ENCODE results near the gene ACAD11. TPM values are rescaled to one million over a fixed set of nuclear protein-coding genes. Genes with fewer than 3 reads are reported as not detected.

ACAD11 gene
- total RNA-seq, 1 experiment from 2014 or later, result 12.6 TPM

DNA sequence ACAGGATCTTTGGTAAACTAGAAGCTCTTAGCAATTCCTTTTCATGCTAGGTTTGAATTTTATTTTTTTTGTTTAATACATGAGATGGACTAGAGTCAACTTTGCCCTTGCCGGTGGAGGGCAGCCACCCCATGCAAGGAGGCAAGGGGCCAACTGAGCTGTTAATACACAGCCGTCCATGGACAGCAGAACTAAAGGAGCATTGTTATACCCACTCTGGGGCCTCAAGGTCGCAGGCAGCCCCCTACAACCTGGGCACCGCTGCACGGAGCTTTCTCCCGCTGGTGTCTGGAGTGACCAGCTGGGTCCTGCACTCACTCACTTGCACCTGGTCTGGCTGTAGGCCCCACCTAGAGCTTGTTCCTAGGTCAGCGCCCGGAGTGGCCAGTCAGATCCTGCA lies 110.4 kb downstream of the ACAD11 start:
- no peaks in the 10 kb centered on the region for H3K27me3 ChIP-seq (ENCODE audit: insufficient read depth, low read length)
- DNase-seq (ENCODE audit: low read depth, low spot score) (no peak), ATAC-seq (no peak)
- H3K36me3 ChIP-seq (ENCODE audit: control insufficient read depth in 1 of 2, insufficient read depth in 2 of 2, low read length in 2 of 2), result no peaks in the 10 kb centered on the region
- POLR2A ChIA-PET, result no interaction called here
- H3K4me2 ChIP-seq (ENCODE audit: low read length), result no peak overlapping the region
- no peaks in the 10 kb centered on the region for H4K20me1 ChIP-seq (ENCODE audit: insufficient read depth)
- RAD21 ChIA-PET (ENCODE audit: low non-redundant PET in 1 of 2, low total read pairs in 2 of 2, uncharacterized antibody in 2 of 2, unreplicated experiment in 2 of 2), result no interaction called here
- no peak overlapping the region for H3K27ac ChIP-seq (ENCODE audit: low read depth, low read length)
- no peaks in the 10 kb centered on the region for H3K9me2 ChIP-seq (ENCODE audit: insufficient read depth)
- H3K9ac ChIP-seq (ENCODE audit: low read length), result no peak overlapping the region
- no peak overlapping the region for H2AFZ ChIP-seq (ENCODE audit: low read depth, low read length, poor library complexity, severe bottlenecking)
- CTCF ChIA-PET, result no interaction called here
- H3K9me3 ChIP-seq (ENCODE audit: control insufficient read depth in 1 of 2, insufficient read depth in 1 of 2, low read depth in 1 of 2, low read length in 2 of 2), result no peaks in the 10 kb centered on the region
- no peak overlapping the region for H3K4me3 ChIP-seq (replicated peaks in 1 of 2; ENCODE audit: low read depth in 1 of 2, low read length in 2 of 2)
- H3K4me1 ChIP-seq (ENCODE audit: control insufficient read depth in 1 of 2, insufficient read depth in 2 of 2, low read length in 2 of 2), result peaks cover 0 to 10% of the 10 kb centered on the region in 2 experiments; a peak in 2 of 4 replicates
- intact Hi-C loops (cut with micrococcal nuclease), result loop anchor here (10.0 kb wide), 1 partner anchor 836 kb away; no protein-coding TSS in a partner anchor
- no peaks in the 10 kb centered on the region for H3K79me2 ChIP-seq (ENCODE audit: insufficient read depth, low read length)
- no TSS peak for BruUV-seq (replicated peaks)
- TF ChIP-seq CEBPB (IDR thresholded peaks at IDR 0.05; ENCODE audit: low read depth) (no peak), YY1 (IDR thresholded peaks at IDR 0.05; ENCODE audit: extremely low read depth, insufficient replicate concordance, low read depth, low read length) (no peak), POLR2AphosphoS5 (IDR thresholded peaks at IDR 0.05; ENCODE audit: low read depth, low read length) (no peak), JUND (IDR thresholded peaks at IDR 0.05) (no peak), ZNF274 (IDR thresholded peaks at IDR 0.05; ENCODE audit: low read depth, low read length) (no peak), TCF7L2 (IDR thresholded peaks at IDR 0.05; ENCODE audit: borderline replicate concordance, extremely low read depth, insufficient read depth, insufficient read length) (no peak), SP1 (IDR thresholded peaks at IDR 0.05; ENCODE audit: low read depth) (no peak), SIN3A (IDR thresholded peaks at IDR 0.05; ENCODE audit: low read depth) (no peak), POLR2A (IDR thresholded peaks at IDR 0.05; ENCODE audit: borderline replicate concordance, extremely low read depth, insufficient read depth, insufficient read length) (no peak), EZH2 (IDR thresholded peaks at IDR 0.05) (no peak), ATF3 (IDR thresholded peaks at IDR 0.05) (no peak)
- TF ChIP-seq, protein P1, sequence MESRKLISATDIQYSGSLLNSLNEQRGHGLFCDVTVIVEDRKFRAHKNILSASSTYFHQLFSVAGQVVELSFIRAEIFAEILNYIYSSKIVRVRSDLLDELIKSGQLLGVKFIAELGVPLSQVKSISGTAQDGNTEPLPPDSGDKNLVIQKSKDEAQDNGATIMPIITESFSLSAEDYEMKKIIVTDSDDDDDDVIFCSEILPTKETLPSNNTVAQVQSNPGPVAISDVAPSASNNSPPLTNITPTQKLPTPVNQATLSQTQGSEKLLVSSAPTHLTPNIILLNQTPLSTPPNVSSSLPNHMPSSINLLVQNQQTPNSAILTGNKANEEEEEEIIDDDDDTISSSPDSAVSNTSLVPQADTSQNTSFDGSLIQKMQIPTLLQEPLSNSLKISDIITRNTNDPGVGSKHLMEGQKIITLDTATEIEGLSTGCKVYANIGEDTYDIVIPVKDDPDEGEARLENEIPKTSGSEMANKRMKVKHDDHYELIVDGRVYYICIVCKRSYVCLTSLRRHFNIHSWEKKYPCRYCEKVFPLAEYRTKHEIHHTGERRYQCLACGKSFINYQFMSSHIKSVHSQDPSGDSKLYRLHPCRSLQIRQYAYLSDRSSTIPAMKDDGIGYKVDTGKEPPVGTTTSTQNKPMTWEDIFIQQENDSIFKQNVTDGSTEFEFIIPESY (IDR thresholded peaks at IDR 0.05; ENCODE audit: extremely low read depth, insufficient replicate concordance, low read length), result no peak
- TF ChIP-seq, protein P2, sequence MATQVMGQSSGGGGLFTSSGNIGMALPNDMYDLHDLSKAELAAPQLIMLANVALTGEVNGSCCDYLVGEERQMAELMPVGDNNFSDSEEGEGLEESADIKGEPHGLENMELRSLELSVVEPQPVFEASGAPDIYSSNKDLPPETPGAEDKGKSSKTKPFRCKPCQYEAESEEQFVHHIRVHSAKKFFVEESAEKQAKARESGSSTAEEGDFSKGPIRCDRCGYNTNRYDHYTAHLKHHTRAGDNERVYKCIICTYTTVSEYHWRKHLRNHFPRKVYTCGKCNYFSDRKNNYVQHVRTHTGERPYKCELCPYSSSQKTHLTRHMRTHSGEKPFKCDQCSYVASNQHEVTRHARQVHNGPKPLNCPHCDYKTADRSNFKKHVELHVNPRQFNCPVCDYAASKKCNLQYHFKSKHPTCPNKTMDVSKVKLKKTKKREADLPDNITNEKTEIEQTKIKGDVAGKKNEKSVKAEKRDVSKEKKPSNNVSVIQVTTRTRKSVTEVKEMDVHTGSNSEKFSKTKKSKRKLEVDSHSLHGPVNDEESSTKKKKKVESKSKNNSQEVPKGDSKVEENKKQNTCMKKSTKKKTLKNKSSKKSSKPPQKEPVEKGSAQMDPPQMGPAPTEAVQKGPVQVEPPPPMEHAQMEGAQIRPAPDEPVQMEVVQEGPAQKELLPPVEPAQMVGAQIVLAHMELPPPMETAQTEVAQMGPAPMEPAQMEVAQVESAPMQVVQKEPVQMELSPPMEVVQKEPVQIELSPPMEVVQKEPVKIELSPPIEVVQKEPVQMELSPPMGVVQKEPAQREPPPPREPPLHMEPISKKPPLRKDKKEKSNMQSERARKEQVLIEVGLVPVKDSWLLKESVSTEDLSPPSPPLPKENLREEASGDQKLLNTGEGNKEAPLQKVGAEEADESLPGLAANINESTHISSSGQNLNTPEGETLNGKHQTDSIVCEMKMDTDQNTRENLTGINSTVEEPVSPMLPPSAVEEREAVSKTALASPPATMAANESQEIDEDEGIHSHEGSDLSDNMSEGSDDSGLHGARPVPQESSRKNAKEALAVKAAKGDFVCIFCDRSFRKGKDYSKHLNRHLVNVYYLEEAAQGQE (IDR thresholded peaks at IDR 0.05; ENCODE audit: low read depth), result no peak
- TF ChIP-seq, protein P3, sequence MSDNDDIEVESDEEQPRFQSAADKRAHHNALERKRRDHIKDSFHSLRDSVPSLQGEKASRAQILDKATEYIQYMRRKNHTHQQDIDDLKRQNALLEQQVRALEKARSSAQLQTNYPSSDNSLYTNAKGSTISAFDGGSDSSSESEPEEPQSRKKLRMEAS (IDR thresholded peaks at IDR 0.05), result no peak

All from HCT116 (cell line).